Activated CD4-positive, alpha-beta memory T cell treated with anti-CD3 and anti-CD28 coated beads for 36 hours (primary cell): ENCODE results near the gene TRERF1. TPM values are rescaled to one million over a fixed set of nuclear protein-coding genes. Genes with fewer than 3 reads are reported as not detected.
"Not testable (repeated sequence)": the region's sequence is repeated elsewhere in the genome, so short reads cannot be mapped to it uniquely, and the experiment has no call there.

Source experiments
- CTCF ChIA-PET: fragments of 350-600 bp; sonication (Branson Sonifier 250); formaldehyde crosslinking; loops from one replicate; lab custom pipeline; 2021; ENCODE audit warnings: antibody characterized with exemption, inconsistent platforms; lab: Charles Lee
- POLR2A ChIA-PET: fragments of 350-600 bp; sonication (Branson Sonifier 250); formaldehyde crosslinking; loops from one replicate; lab custom pipeline; 2021; ENCODE audit warnings: antibody characterized with exemption; lab: Charles Lee
- DNase-seq: peaks from one replicate; pipeline ENCODE4 v3.0.0-alpha.2; 2020
- H3K27ac Mint-ChIP-seq: one replicate; pipeline ENCODE4 v1.8.0; 2021; ENCODE audit warnings: mixed read lengths
- H3K27me3 Mint-ChIP-seq: one replicate; pipeline ENCODE4 v1.8.0; 2021; ENCODE audit warnings: mixed read lengths
- H3K36me3 Mint-ChIP-seq: one replicate; pipeline ENCODE4 v1.8.0; 2021; ENCODE audit warnings: mixed read lengths
- H3K4me1 Mint-ChIP-seq: one replicate; pipeline ENCODE4 v1.8.0; 2021; ENCODE audit warnings: low read depth, mixed read lengths
- H3K4me3 Mint-ChIP-seq: one replicate; pipeline ENCODE4 v1.8.0; 2021; ENCODE audit warnings: mild to moderate bottlenecking, mixed read lengths
- H3K9me3 Mint-ChIP-seq: one replicate; pipeline ENCODE4 v1.8.0; 2021; ENCODE audit warnings: mixed read lengths
- intact Hi-C: fragments of 100-400 bp; cut with micrococcal nuclease; formaldehyde crosslinking; loops from one replicate; pipeline ENCODE4 v1.15.1; 2023
- total RNA-seq, 2 experiments: library from RNA; stranded (reverse); gene quantifications; one replicate each; pipeline ENCODE4 v1.2.3, GENCODE V29; 2021

The TRERF1 gene
- 10 to 100 TPM; 16.3 to 16.7 TPM for total RNA-seq

- H3K27me3 Mint-ChIP-seq: no peaks in the 10 kb centered on the region
- H3K9me3 Mint-ChIP-seq: no peaks in the 10 kb centered on the region
- intact Hi-C loops: loop anchor here (1.0 to 5.0 kb wide), 9 partner anchors 10 to 229 kb away; no protein-coding TSS in a partner anchor
- peaks cover 14% of the 10 kb centered on the region for H3K36me3 Mint-ChIP-seq
- H3K4me1 Mint-ChIP-seq: peaks cover 38% of the 10 kb centered on the region
- ChIA-PET CTCF (interaction anchor here (0.6 to 1.8 kb wide), 6 partner anchors 10 to 189 kb away, joined by 3 to 8 read pairs (median 4); no protein-coding TSS in a partner anchor), POLR2A (interaction anchor here (0.7 to 3.4 kb wide), 11 partner anchors 10 to 1039 kb away, joined by 3 to 20 read pairs (median 3); no protein-coding TSS in a partner anchor)
- H3K27ac Mint-ChIP-seq: peak within 1 kb of the TSS; percentile 95
- DNase-seq: peak; percentile 68
- H3K4me3 Mint-ChIP-seq: peak within 1 kb of the TSS; percentile 98
Measured at GRCh38 chr6:42451333-42452170, at the start of gene TRERF1. Gene TRERF1, minus strand, starts transcription at chr6:42451926. Its CDS starts 182,336 bp downstream, at chr6:42269590.

GRCh38 chr6:42498473-42499128 lies 46.9 kb upstream of the TRERF1 start:
- H3K27ac Mint-ChIP-seq: no peak overlapping the region
- H3K4me3 Mint-ChIP-seq: no peak overlapping the region
- no peaks in the 10 kb centered on the region for H3K27me3 Mint-ChIP-seq
- peaks cover 16% of the 10 kb centered on the region for H3K4me1 Mint-ChIP-seq
- POLR2A ChIA-PET: no interaction called here
- intact Hi-C loops: no loop called here
- DNase-seq: no peak
- CTCF ChIA-PET: interaction anchor here (1.2 kb wide), 1 partner anchor 33 kb away, joined by 3 read pairs; no protein-coding TSS in a partner anchor
- H3K9me3 Mint-ChIP-seq: no peaks in the 10 kb centered on the region
- H3K36me3 Mint-ChIP-seq: no peaks in the 10 kb centered on the region

- H3K4me3 Mint-ChIP-seq: no peak overlapping the region
- H3K27me3 Mint-ChIP-seq: no peaks in the 10 kb centered on the region
- CTCF ChIA-PET: interaction anchor here (1.0 kb wide), 1 partner anchor 54 kb away, joined by 3 read pairs; no protein-coding TSS in a partner anchor
- H3K4me1 Mint-ChIP-seq: no peaks in the 10 kb centered on the region
- H3K27ac Mint-ChIP-seq: no peak overlapping the region
- no peaks in the 10 kb centered on the region for H3K9me3 Mint-ChIP-seq
- POLR2A ChIA-PET: no interaction called here
- no peaks in the 10 kb centered on the region for H3K36me3 Mint-ChIP-seq
- intact Hi-C loops: no loop called here
- DNase-seq: no peak
Measured at GRCh38 chr6:42493914-42494539, 42.3 kb upstream of the TRERF1 start.

- Mint-ChIP-seq H3K27ac (no peak overlapping the region), H3K27me3 (no peaks in the 10 kb centered on the region), H3K4me3 (no peak overlapping the region), H3K9me3 (no peaks in the 10 kb centered on the region), H3K36me3 (no peaks in the 10 kb centered on the region), H3K4me1 (no peaks in the 10 kb centered on the region)
- POLR2A ChIA-PET: no interaction called here
- DNase-seq: no peak
- CTCF ChIA-PET: no interaction called here
- intact Hi-C loops: no loop called here
Measured at GRCh38 chr6:42488129-42488528, 36.4 kb upstream of the TRERF1 start.

- intact Hi-C loops: no loop called here
- POLR2A ChIA-PET: interaction anchor here (0.6 kb wide), 1 partner anchor 26 kb away, joined by 3 read pairs; no protein-coding TSS in a partner anchor
- CTCF ChIA-PET: interaction anchor here (1.6 kb wide), 1 partner anchor 63 kb away, joined by 8 read pairs; no protein-coding TSS in a partner anchor
- no peak overlapping the region for H3K27ac Mint-ChIP-seq
- DNase-seq: no peak
- no peaks in the 10 kb centered on the region for H3K4me1 Mint-ChIP-seq
- H3K4me3 Mint-ChIP-seq: no peak overlapping the region
- H3K36me3 Mint-ChIP-seq: no peaks in the 10 kb centered on the region
- H3K9me3 Mint-ChIP-seq: no peaks in the 10 kb centered on the region
- H3K27me3 Mint-ChIP-seq: no peaks in the 10 kb centered on the region
Measured at GRCh38 chr6:42484261-42484660, 32.5 kb upstream of the TRERF1 start.

- Mint-ChIP-seq H3K27ac (no peak overlapping the region), H3K36me3 (no peaks in the 10 kb centered on the region), H3K4me3 (no peak overlapping the region), H3K4me1 (no peaks in the 10 kb centered on the region), H3K9me3 (no peaks in the 10 kb centered on the region), H3K27me3 (no peaks in the 10 kb centered on the region)
- POLR2A ChIA-PET: no interaction called here
- CTCF ChIA-PET: no interaction called here
- DNase-seq: no peak
- intact Hi-C loops: no loop called here
Measured at GRCh38 chr6:42482174-42482573, 30.4 kb upstream of the TRERF1 start.

GRCh38 chr6:42471714-42472113 lies 20.0 kb upstream of the TRERF1 start:
- DNase-seq: no peak
- ChIA-PET POLR2A (no interaction called here), CTCF (interaction anchor here (0.6 kb wide), 1 partner anchor 92 kb away, joined by 4 read pairs; no protein-coding TSS in a partner anchor)
- Mint-ChIP-seq H3K27ac (no peak overlapping the region), H3K27me3 (no peaks in the 10 kb centered on the region), H3K36me3 (no peaks in the 10 kb centered on the region), H3K4me3 (no peak overlapping the region), H3K9me3 (peaks cover 14% of the 10 kb centered on the region), H3K4me1 (no peaks in the 10 kb centered on the region)
- intact Hi-C loops: no loop called here

- CTCF ChIA-PET: no interaction called here
- DNase-seq: peak; percentile 16
- Mint-ChIP-seq H3K27ac (no peak overlapping the region), H3K36me3 (no peaks in the 10 kb centered on the region), H3K9me3 (peaks cover 14% of the 10 kb centered on the region), H3K4me1 (no peaks in the 10 kb centered on the region), H3K27me3 (no peaks in the 10 kb centered on the region), H3K4me3 (no peak overlapping the region)
- POLR2A ChIA-PET: no interaction called here
- intact Hi-C loops: no loop called here
Measured at GRCh38 chr6:42471142-42471541, 19.4 kb upstream of the TRERF1 start.

- no peaks in the 10 kb centered on the region for H3K36me3 Mint-ChIP-seq
- no peaks in the 10 kb centered on the region for H3K27me3 Mint-ChIP-seq
- ChIA-PET CTCF (interaction anchor here (1.0 kb wide), 1 partner anchor 14 kb away, joined by 3 read pairs; no protein-coding TSS in a partner anchor), POLR2A (no interaction called here)
- H3K4me3 Mint-ChIP-seq: no peak overlapping the region
- intact Hi-C loops: no loop called here
- no peak for DNase-seq
- H3K27ac Mint-ChIP-seq: no peak overlapping the region
- H3K4me1 Mint-ChIP-seq: no peaks in the 10 kb centered on the region
- peaks cover 14% of the 10 kb centered on the region for H3K9me3 Mint-ChIP-seq
Measured at GRCh38 chr6:42468273-42468672, 16.5 kb upstream of the TRERF1 start.

GRCh38 chr6:42467651-42468050 lies 15.9 kb upstream of the TRERF1 start:
- no peak for DNase-seq
- no peaks in the 10 kb centered on the region for H3K4me1 Mint-ChIP-seq
- H3K27me3 Mint-ChIP-seq: no peaks in the 10 kb centered on the region
- intact Hi-C loops: no loop called here
- H3K27ac Mint-ChIP-seq: no peak overlapping the region
- ChIA-PET CTCF (interaction anchor here (1.0 kb wide), 1 partner anchor 13 kb away, joined by 3 read pairs; no protein-coding TSS in a partner anchor), POLR2A (no interaction called here)
- no peaks in the 10 kb centered on the region for H3K36me3 Mint-ChIP-seq
- H3K4me3 Mint-ChIP-seq: no peak overlapping the region
- H3K9me3 Mint-ChIP-seq: peaks cover 14% of the 10 kb centered on the region

- H3K4me3 Mint-ChIP-seq, intact Hi-C loops, CTCF ChIA-PET, POLR2A ChIA-PET, H3K27me3 Mint-ChIP-seq, H3K4me1 Mint-ChIP-seq, DNase-seq, H3K27ac Mint-ChIP-seq, H3K36me3 Mint-ChIP-seq: not testable (repeated sequence)
- peaks cover 14% of the 10 kb centered on the region for H3K9me3 Mint-ChIP-seq
Measured at GRCh38 chr6:42466470-42466869, 14.7 kb upstream of the TRERF1 start.
